H9 (cell line): ENCODE results near the gene PLCG1. TPM values are rescaled to one million over a fixed set of nuclear protein-coding genes. Genes with fewer than 3 reads are reported as not detected.

Source experiments
- DNase-seq: peaks from one replicate; pipeline ENCODE4 v3.0.0-alpha.2; 2017
- H2AFZ ChIP-seq: one replicate; pipeline ENCODE4 v1.6.1; 2013; ENCODE audit warnings: mild to moderate bottlenecking, low read length, control low read depth, moderate library complexity
- H2AK5ac ChIP-seq: 2 replicates; pipeline ENCODE4 v1.6.1; 2013; ENCODE audit warnings: low read length, control low read depth, mixed read lengths; ENCODE audit not compliant: insufficient read length
- H2BK120ac ChIP-seq: one replicate; pipeline ENCODE4 v1.6.1; 2013; ENCODE audit warnings: low read depth, mild to moderate bottlenecking, low read length, control low read depth, inconsistent platforms; ENCODE audit not compliant: poor library complexity, severe bottlenecking
- H2BK12ac ChIP-seq: 2 replicates; pipeline ENCODE4 v1.6.1; 2013; ENCODE audit warnings: low read length, control low read depth, mixed read lengths, low read depth; ENCODE audit not compliant: insufficient read length
- H2BK15ac ChIP-seq: 2 replicates; pipeline ENCODE4 v1.6.1; 2013; ENCODE audit warnings: low read depth, low read length, control low read depth
- H2BK20ac ChIP-seq: one replicate; pipeline ENCODE4 v1.6.1; 2013; ENCODE audit warnings: low read depth, mild to moderate bottlenecking, low read length, control low read depth, inconsistent platforms; ENCODE audit not compliant: poor library complexity, severe bottlenecking
- H2BK5ac ChIP-seq: 2 replicates; pipeline ENCODE4 v1.6.1; 2013; ENCODE audit warnings: low read length, control low read depth, mixed read lengths; ENCODE audit not compliant: insufficient read length
- H3K14ac ChIP-seq: 2 replicates; pipeline ENCODE4 v1.6.1; 2013; ENCODE audit warnings: low read length, control low read depth; ENCODE audit not compliant: insufficient read depth
- H3K18ac ChIP-seq: 2 replicates; pipeline ENCODE4 v1.6.1; 2013; ENCODE audit warnings: low read depth, mild to moderate bottlenecking, mixed read lengths, low read length, control low read depth; ENCODE audit not compliant: insufficient read length
- H3K23ac ChIP-seq: 2 replicates; pipeline ENCODE4 v1.6.1; 2013; ENCODE audit warnings: low read length, control low read depth, mixed read lengths, low read depth; ENCODE audit not compliant: insufficient read length
- H3K23me2 ChIP-seq: 2 replicates; pipeline ENCODE4 v1.6.1; 2013; ENCODE audit warnings: low read depth, mild to moderate bottlenecking, mixed read lengths, low read length, control low read depth; ENCODE audit not compliant: insufficient read length, poor library complexity, severe bottlenecking
- H3K27ac ChIP-seq: 2 replicates; pipeline ENCODE4 v1.5.1; 2013; ENCODE audit warnings: low read length, control low read depth, mixed read lengths, low read depth; ENCODE audit not compliant: insufficient read length
- H3K27me3 ChIP-seq: 2 replicates; pipeline ENCODE4 v1.6.1; 2013; ENCODE audit warnings: low read length, control low read depth, inconsistent platforms; ENCODE audit not compliant: insufficient read depth
- H3K4ac ChIP-seq: 2 replicates; pipeline ENCODE4 v1.6.1; 2013; ENCODE audit warnings: low read depth, mild to moderate bottlenecking, control low read depth, inconsistent platforms, low read length, moderate library complexity
- H3K4me1 ChIP-seq: 2 replicates; pipeline ENCODE4 v1.6.1; 2013; ENCODE audit warnings: low read length, control low read depth, inconsistent platforms; ENCODE audit not compliant: insufficient read depth
- H3K4me2 ChIP-seq: 2 replicates; pipeline ENCODE4 v1.6.1; 2013; ENCODE audit warnings: low read length, control low read depth, mixed read lengths; ENCODE audit not compliant: insufficient read length, insufficient read depth
- H3K56ac ChIP-seq: 2 replicates; pipeline ENCODE4 v1.6.1; 2013; ENCODE audit warnings: low read depth, mild to moderate bottlenecking, mixed read lengths, low read length, control low read depth; ENCODE audit not compliant: insufficient read length
- H3K79me1 ChIP-seq: 2 replicates; pipeline ENCODE4 v1.6.1; 2013; ENCODE audit warnings: low read depth, mild to moderate bottlenecking, moderate library complexity, low read length, control low read depth, inconsistent platforms; ENCODE audit not compliant: insufficient read depth, poor library complexity, severe bottlenecking
- H3K79me2 ChIP-seq: 2 replicates; pipeline ENCODE4 v1.6.1; 2013; ENCODE audit warnings: low read length, control low read depth, inconsistent platforms; ENCODE audit not compliant: insufficient read depth
- H3K9ac ChIP-seq: 2 replicates; pipeline ENCODE4 v1.6.1; 2013; ENCODE audit warnings: low read length, control low read depth, mixed read lengths; ENCODE audit not compliant: insufficient read length; ENCODE audit errors: extremely low read depth
- H3K9me3 ChIP-seq: one replicate; pipeline ENCODE4 v1.6.1; 2013; ENCODE audit warnings: low read depth, low read length, inconsistent platforms; ENCODE audit not compliant: control insufficient read depth
- H3T11ph ChIP-seq: one replicate; pipeline ENCODE4 v1.6.1; 2013; ENCODE audit warnings: mild to moderate bottlenecking, low read length, control low read depth, inconsistent platforms
- H4K20me1 ChIP-seq: one replicate; pipeline ENCODE4 v1.6.1; 2013; ENCODE audit not compliant: control insufficient read depth, insufficient read length, insufficient read depth
- H4K5ac ChIP-seq: 2 replicates; pipeline ENCODE4 v1.6.1; 2013; ENCODE audit warnings: low read depth, mild to moderate bottlenecking, mixed read lengths, low read length, control low read depth; ENCODE audit not compliant: insufficient read length
- H4K8ac ChIP-seq: replicated peaks from 2 replicates; pipeline ENCODE4 v1.6.1; 2013; ENCODE audit warnings: low read length, control low read depth, mixed read lengths, low read depth; ENCODE audit not compliant: insufficient read length
- H4K91ac ChIP-seq: 2 replicates; pipeline ENCODE4 v1.6.1; 2013; ENCODE audit warnings: low read depth, mild to moderate bottlenecking, moderate library complexity, mixed read lengths, low read length, control low read depth; ENCODE audit not compliant: insufficient read length
- H3K27ac Mint-ChIP-seq, 3 experiments: 2 replicates in 2 of 3; 3 replicates in 1 of 3; pipeline ENCODE4 v1.8.0; 2020 to 2021; ENCODE audit warnings: mixed read lengths in 3 of 3, mild to moderate bottlenecking in 1 of 3, moderate library complexity in 1 of 3
- H3K27me3 Mint-ChIP-seq: 2 replicates; pipeline ENCODE4 v1.8.0; 2021; ENCODE audit warnings: low read depth, mild to moderate bottlenecking, moderate library complexity, mixed read lengths
- H3K36me3 Mint-ChIP-seq, 3 experiments: 2 replicates in 2 of 3; 3 replicates in 1 of 3; pipeline ENCODE4 v1.8.0; 2020 to 2021; ENCODE audit warnings: low read depth in 3 of 3, mixed read lengths in 3 of 3; ENCODE audit not compliant: insufficient read depth in 1 of 3
- H3K4me1 Mint-ChIP-seq, 2 experiments: 2 replicates each; pipeline ENCODE4 v1.8.0; 2020; ENCODE audit warnings: mixed read lengths in 2 of 2
- H3K4me3 Mint-ChIP-seq, 2 experiments: 2 replicates in 1 of 2; 3 replicates in 1 of 2; pipeline ENCODE4 v1.8.0; 2020 to 2021; ENCODE audit warnings: mild to moderate bottlenecking in 2 of 2, mixed read lengths in 2 of 2, moderate library complexity in 1 of 2
- H3K9me3 Mint-ChIP-seq, 2 experiments: 2 replicates in 1 of 2; 3 replicates in 1 of 2; pipeline ENCODE4 v1.8.0; 2020; ENCODE audit warnings: mild to moderate bottlenecking in 2 of 2, mixed read lengths in 2 of 2, moderate library complexity in 1 of 2
- CTCF ChIP-seq: fragments of 200-600 bp; sonication (generic); conservative IDR thresholded peaks from 3 replicates; pipeline ENCODE4 v1.8.0; 2021; ENCODE audit warnings: antibody characterized with exemption, mild to moderate bottlenecking
- WGBS: extraction: QIAGEN DNeasy Blood & Tissue Kit; methylation state at CpG from one replicate; pipeline ENCODE4 v1.1.7; 2013; ENCODE audit warnings: missing lambda C conversion rate, low lambda C conversion rate, mixed read lengths; ENCODE audit not compliant: insufficient read length; ENCODE audit errors: extremely low coverage; 5-methylcytosine and 5-hydroxymethylcytosine counted together
- total RNA-seq: library from RNA; stranded (reverse); gene quantifications from 2 replicates; pipeline ENCODE4 v1.2.1, GENCODE V29; 2021

The PLCG1 gene
- total RNA-seq, 1 experiment from 2014 or later: 171 TPM

- Histone ChIP-seq H3K79me1 (peaks cover 10% of the 10 kb centered on the region), H2BK120ac (no peak overlapping the region), H3K14ac (no peak overlapping the region), H3K23ac (no peak overlapping the region), H3K9me3 (no peaks in the 10 kb centered on the region), H2BK12ac (no peak overlapping the region), H2AK5ac (no peak overlapping the region), H3K56ac (no peak overlapping the region), H3K9ac (no peak overlapping the region), H2BK20ac (no peak overlapping the region), H3K4ac (no peak overlapping the region), H3K27ac (no peak overlapping the region), H4K20me1 (peaks cover 2% of the 10 kb centered on the region), H3K23me2 (no peaks in the 10 kb centered on the region), H4K91ac (no peak overlapping the region), H3K4me2 (no peak overlapping the region), H3T11ph (no peak overlapping the region), H2BK5ac (no peak overlapping the region), H4K5ac (no peak overlapping the region), H3K4me1 (no peaks in the 10 kb centered on the region), H3K18ac (no peak overlapping the region), H2AFZ (no peak overlapping the region), H2BK15ac (no peak overlapping the region), H4K8ac (no peak overlapping the region), H3K27me3 (no peaks in the 10 kb centered on the region), H3K79me2 (peaks cover 8% of the 10 kb centered on the region; the same call in 1 of the 2 replicates)
- Mint-ChIP-seq H3K4me1 (peaks cover 9 to 13% of the 10 kb centered on the region in 2 experiments), H3K27me3 (no peaks in the 10 kb centered on the region), H3K4me3 (no peak overlapping the region), H3K36me3 (peaks cover 62 to 75% (median 75%) of the 10 kb centered on the region in 3 experiments), H3K27ac (no peak overlapping the region), H3K9me3 (no peaks in the 10 kb centered on the region)
- DNase-seq: no peak
- no peak for TF ChIP-seq CTCF
- WGBS: no CpG with 5 or more reads among the region's 11 CpGs
These were observed 25.1 kb downstream of the PLCG1 start for GRCh38 chr20:41162396-41162795.
